Nephron progenitor cell (in vitro differentiated cells): ENCODE results near the gene ZNF775.
A peak's percentile ranks its signal among the peaks of the same experiment; 100 is the strongest.

ENCODE experiments used
- DNase-seq: peaks from one replicate; pipeline ENCODE4 v3.0.0; 2021
- H3K27ac Mint-ChIP-seq: 2 replicates; pipeline ENCODE4 v1.8.0; 2021; ENCODE audit warnings: mild to moderate bottlenecking, moderate library complexity, mixed read lengths
- H3K27me3 Mint-ChIP-seq: 2 replicates; pipeline ENCODE4 v1.8.0; 2021; ENCODE audit warnings: mild to moderate bottlenecking, low read depth, mixed read lengths; ENCODE audit not compliant: poor library complexity
- H3K36me3 Mint-ChIP-seq: 2 replicates; pipeline ENCODE4 v1.8.0; 2021; ENCODE audit warnings: low read depth, mixed read lengths
- H3K4me1 Mint-ChIP-seq: 2 replicates; pipeline ENCODE4 v1.8.0; 2021; ENCODE audit warnings: mixed read lengths
- H3K4me3 Mint-ChIP-seq: 2 replicates; pipeline ENCODE4 v1.8.0; 2021; ENCODE audit warnings: mild to moderate bottlenecking, moderate library complexity, mixed read lengths
- H3K9me3 Mint-ChIP-seq: 2 replicates; pipeline ENCODE4 v1.8.0; 2021; ENCODE audit warnings: mild to moderate bottlenecking, moderate library complexity, mixed read lengths
- CTCF ChIP-seq: fragments of 200-600 bp; sonication (generic); IDR thresholded peaks from 2 replicates; pipeline ENCODE4 v1.5.0; 2021; ENCODE audit warnings: antibody characterized with exemption

Gene ZNF775

GRCh38 chr7:150368096-150368883 lies 10.8 kb upstream of the ZNF775 start, which contains the start of gene REPIN1:
REPIN1 (plus strand) TSS chr7:150368822; CDS start chr7:150369712, 890 bp downstream.
- Mint-ChIP-seq H3K27me3 (no peaks in the 10 kb centered on the region), H3K4me1 (peaks cover 64% of the 10 kb centered on the region), H3K4me3 (peak within 1 kb of the TSS; percentile 92), H3K27ac (peak within 1 kb of the TSS; percentile 99), H3K36me3 (peaks cover 14% of the 10 kb centered on the region), H3K9me3 (no peaks in the 10 kb centered on the region)
- TF ChIP-seq CTCF: no peak
- DNase-seq: peak; percentile 95

DNA sequence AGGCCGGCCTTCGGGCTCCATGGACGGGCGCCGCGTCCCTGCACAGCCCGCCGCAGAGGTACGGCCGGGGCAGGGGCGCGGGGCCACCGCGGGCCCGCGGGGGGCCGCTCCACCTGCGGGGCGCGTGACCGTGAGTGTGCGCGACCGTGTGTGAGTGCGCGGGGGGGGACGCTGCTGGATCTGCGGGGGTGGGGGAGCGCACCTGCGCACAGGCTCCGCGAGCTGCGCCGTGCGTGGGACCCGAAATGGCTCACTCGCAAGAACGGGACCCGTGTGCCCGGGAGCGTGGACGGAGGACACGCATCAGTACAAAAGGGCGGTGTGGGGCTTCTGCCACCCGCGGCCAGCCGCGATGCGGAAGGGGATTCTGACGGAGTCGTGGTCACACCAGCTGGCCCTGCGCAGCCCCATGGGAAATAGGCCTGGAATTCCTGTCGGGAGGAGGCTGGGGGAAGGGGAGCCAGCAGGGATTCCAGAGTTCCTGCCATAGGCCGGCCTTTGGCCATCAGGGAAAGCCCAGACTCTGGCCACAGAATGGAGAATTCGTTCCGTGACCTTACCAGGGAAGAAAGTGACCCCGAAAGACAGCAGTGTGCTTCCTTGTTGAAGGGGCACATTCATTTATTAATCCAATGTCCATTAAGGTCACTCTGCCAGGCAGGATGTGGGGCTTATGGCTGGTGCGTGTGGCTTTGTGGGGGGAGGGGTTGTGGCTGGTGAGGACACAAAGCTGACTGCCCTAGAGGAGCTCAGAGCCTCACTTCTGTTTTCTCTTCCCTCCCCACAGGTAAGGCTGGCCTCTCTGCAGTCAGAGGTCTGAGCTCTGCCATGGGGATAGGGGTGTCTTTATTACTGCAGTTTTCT lies 10.0 kb upstream of the ZNF775 start:
- Mint-ChIP-seq H3K36me3 (peaks cover 23% of the 10 kb centered on the region), H3K9me3 (no peaks in the 10 kb centered on the region), H3K4me1 (peaks cover 64% of the 10 kb centered on the region), H3K4me3 (peak overlapping the region; percentile 92), H3K27ac (peak overlapping the region; percentile 99), H3K27me3 (no peaks in the 10 kb centered on the region)
- peak; percentile 81 for DNase-seq
- no peak for TF ChIP-seq CTCF

DNA sequence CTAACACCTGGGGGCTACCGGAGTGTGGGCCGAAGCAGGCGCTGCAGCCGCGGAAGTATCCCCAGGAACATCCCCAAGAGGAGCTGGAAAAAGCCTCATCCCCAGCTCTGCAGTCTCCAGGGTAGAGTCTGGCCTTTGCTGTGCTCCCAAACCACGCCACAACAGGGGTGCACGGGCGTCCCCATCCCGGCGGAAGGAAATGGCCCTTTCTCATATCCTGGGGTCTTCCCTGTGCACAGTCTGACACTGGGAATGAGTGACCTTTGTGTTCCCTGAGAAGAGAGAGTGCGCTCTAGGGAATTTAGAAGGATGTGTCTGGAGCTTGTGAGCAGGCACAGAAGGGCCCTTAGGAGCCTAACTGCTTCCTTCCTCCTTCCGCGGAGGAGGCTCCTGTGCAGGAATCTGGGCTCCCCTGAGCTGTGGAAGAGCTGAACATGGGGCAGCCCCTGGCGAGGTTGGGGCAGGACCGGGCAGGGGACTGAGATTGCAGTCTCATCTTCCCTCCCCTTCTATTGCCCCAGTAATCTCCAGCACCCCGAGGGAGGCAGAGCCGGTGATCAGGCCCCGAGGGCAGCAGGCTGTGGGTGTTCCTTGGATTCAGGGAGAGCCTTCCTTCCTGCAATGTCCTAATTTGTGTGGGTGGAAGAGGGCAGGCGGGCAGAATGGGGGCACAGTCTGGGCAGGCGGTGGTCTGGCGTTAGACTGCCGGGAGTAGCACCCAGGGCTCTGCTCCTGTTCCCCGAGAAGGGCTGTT lies 9.2 kb upstream of the ZNF775 start:
- no peaks in the 10 kb centered on the region for H3K9me3 Mint-ChIP-seq
- no peak for TF ChIP-seq CTCF
- peak overlapping the region; percentile 99 for H3K27ac Mint-ChIP-seq
- H3K4me3 Mint-ChIP-seq: peak overlapping the region; percentile 92
- DNase-seq: no peak
- H3K27me3 Mint-ChIP-seq: no peaks in the 10 kb centered on the region
- peaks cover 31% of the 10 kb centered on the region for H3K36me3 Mint-ChIP-seq
- H3K4me1 Mint-ChIP-seq: peaks cover 67% of the 10 kb centered on the region

DNA sequence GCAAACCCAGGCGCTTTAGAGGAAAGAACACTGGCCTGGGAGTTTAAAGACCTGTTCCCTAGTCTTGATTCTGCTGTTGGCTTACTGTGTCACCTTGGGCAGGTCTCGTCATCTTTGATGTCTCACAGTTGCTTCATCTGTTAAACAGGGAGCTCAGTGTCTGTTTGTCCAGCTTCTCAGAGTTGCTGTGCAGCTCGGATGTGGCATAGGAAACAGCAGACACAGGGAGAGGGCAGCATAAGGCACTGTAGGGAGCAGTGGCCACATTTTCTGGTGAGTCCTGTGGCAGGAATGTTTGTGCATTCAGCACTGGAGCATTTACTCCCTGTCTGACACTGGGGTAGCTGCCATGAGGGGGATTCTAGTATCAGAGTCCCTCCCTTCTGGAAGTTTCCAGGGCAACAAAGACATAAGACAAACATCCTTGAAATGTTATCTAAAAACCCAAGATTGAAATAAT lies 8.5 kb upstream of the ZNF775 start:
- Mint-ChIP-seq H3K27ac (peak overlapping the region; percentile 99), H3K27me3 (no peaks in the 10 kb centered on the region), H3K9me3 (no peaks in the 10 kb centered on the region), H3K4me1 (peaks cover 65% of the 10 kb centered on the region), H3K4me3 (peak overlapping the region; percentile 92), H3K36me3 (peaks cover 31% of the 10 kb centered on the region)
- no peak for TF ChIP-seq CTCF
- no peak for DNase-seq

DNA sequence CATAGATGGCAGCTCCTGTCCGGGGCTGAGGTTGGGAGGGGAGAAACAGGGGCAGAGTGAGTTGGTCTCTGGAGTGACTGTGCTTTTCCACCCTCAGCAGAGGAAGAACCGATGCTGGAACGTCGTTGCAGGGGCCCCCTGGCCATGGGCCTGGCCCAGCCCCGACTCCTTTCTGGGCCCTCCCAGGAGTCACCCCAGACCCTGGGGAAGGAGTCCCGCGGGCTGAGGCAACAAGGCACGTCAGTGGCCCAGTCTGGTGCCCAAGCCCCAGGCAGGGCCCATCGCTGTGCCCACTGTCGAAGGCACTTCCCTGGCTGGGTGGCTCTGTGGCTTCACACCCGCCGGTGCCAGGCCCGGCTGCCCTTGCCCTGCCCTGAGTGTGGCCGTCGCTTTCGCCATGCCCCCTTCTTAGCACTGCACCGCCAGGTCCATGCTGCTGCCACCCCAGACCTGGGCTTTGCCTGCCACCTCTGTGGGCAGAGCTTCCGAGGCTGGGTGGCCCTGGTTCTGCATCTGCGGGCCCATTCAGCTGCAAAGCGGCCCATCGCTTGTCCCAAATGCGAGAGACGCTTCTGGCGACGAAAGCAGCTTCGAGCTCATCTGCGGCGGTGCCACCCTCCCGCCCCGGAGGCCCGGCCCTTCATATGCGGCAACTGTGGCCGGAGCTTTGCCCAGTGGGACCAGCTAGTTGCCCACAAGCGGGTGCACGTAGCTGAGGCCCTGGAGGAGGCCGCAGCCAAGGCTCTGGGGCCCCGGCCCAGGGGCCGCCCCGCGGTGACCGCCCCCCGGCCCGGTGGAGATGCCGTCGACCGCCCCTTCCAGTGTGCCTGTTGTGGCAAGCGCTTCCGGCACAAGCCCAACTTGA lies 7.8 kb upstream of the ZNF775 start:
- peaks cover 31% of the 10 kb centered on the region for H3K36me3 Mint-ChIP-seq
- no peak for DNase-seq
- peaks cover 65% of the 10 kb centered on the region for H3K4me1 Mint-ChIP-seq
- H3K9me3 Mint-ChIP-seq: no peaks in the 10 kb centered on the region
- no peak overlapping the region for H3K4me3 Mint-ChIP-seq
- peaks cover 3% of the 10 kb centered on the region for H3K27me3 Mint-ChIP-seq
- no peak overlapping the region for H3K27ac Mint-ChIP-seq
- no peak for TF ChIP-seq CTCF
